ENCODE data around the gene ASB14.
"Not testable (repeated sequence)": the region's sequence is repeated elsewhere in the genome, so short reads cannot be mapped to it uniquely, and the experiment has no call there.

The ASB14 gene

GRCh38 chr3:57292159-57292896, at the start of gene ASB14:
Gene ASB14, minus strand, starts transcription at chr3:57292685. Its CDS starts 652 bp downstream, at chr3:57292033.
- no peak for DNase-seq

- not testable (repeated sequence) for DNase-seq
Observed at GRCh38 chr3:57339071-57339642, 46.7 kb upstream of the ASB14 start.

- not testable (repeated sequence) for DNase-seq
Observed at GRCh38 chr3:57338272-57339070, 46.0 kb upstream of the ASB14 start.

GRCh38 chr3:57335283-57335938, 42.9 kb upstream of the ASB14 start:
- DNase-seq: no peak

- no peak for DNase-seq
Observed at GRCh38 chr3:57331078-57331610, 38.7 kb upstream of the ASB14 start.

GRCh38 chr3:57326498-57326897, 34.0 kb upstream of the ASB14 start:
- not testable (repeated sequence) for DNase-seq

- DNase-seq: no peak
Observed at GRCh38 chr3:57314204-57314603, 21.7 kb upstream of the ASB14 start.

- no peak for DNase-seq
Observed at GRCh38 chr3:57309769-57310360, 17.4 kb upstream of the ASB14 start.

GRCh38 chr3:57303520-57303919, 11.0 kb upstream of the ASB14 start:
- DNase-seq: not testable (repeated sequence)

GRCh38 chr3:57298041-57298440, 5.6 kb upstream of the ASB14 start:
- DNase-seq: no peak

GRCh38 chr3:57292897-57293526, 527 bp upstream of the ASB14 start:
- DNase-seq: no peak

- no peak for DNase-seq
Observed at GRCh38 chr3:57288403-57288802, 4.1 kb downstream of the ASB14 start.

GRCh38 chr3:57287205-57287604, 5.3 kb downstream of the ASB14 start:
- DNase-seq: no peak

- DNase-seq: no peak
Observed at GRCh38 chr3:57283334-57283733, 9.2 kb downstream of the ASB14 start.

GRCh38 chr3:57281715-57282114, 10.8 kb downstream of the ASB14 start:
- no peak for DNase-seq

- DNase-seq: no peak
Observed at GRCh38 chr3:57279685-57280084, 12.8 kb downstream of the ASB14 start.

- no peak for DNase-seq
Observed at GRCh38 chr3:57278237-57278636, 14.2 kb downstream of the ASB14 start.

- DNase-seq: no peak
Observed at GRCh38 chr3:57275393-57275792, 17.1 kb downstream of the ASB14 start.

GRCh38 chr3:57274845-57275244, 17.6 kb downstream of the ASB14 start:
- DNase-seq: no peak

- DNase-seq: no peak
Observed at GRCh38 chr3:57268416-57268815, 24.1 kb downstream of the ASB14 start.

- DNase-seq: no peak
Observed at GRCh38 chr3:57261929-57262328, 30.6 kb downstream of the ASB14 start.

GRCh38 chr3:57261119-57261518, 31.4 kb downstream of the ASB14 start:
- no peak for DNase-seq
